Psoas muscle (tissue), 8 donors: Measurements from ENCODE around the gene GAB4. TPM values are rescaled to one million over a fixed set of nuclear protein-coding genes. Genes with fewer than 3 reads are reported as not detected.

Source experiments
- ATAC-seq, 4 donors: fragments of 200-7000 bp; cut with Tn5 transposase; one replicate each; pipeline ENCODE4 v1.9.1; 2020; ENCODE audit warnings: moderate library complexity in 3 of 4, mild to moderate bottlenecking in 2 of 4
- DNase-seq, 2 donors: peaks; one replicate each; pipeline ENCODE4 v3.0.0-alpha.2; 2020
- H3K27ac ChIP-seq: fragments of 200-600 bp; one replicate; pipeline ENCODE4 v1.8.0; 2022
- H3K27me3 ChIP-seq, 3 donors: fragments of 200-600 bp in 1 of 3; one replicate each; pipeline versions ENCODE4 v1.6.1 to v1.8.0; 2013 to 2022; ENCODE audit warnings: low read length in 2 of 3, mild to moderate bottlenecking in 2 of 3, moderate library complexity in 1 of 3; ENCODE audit not compliant: insufficient read depth in 3 of 3
- H3K36me3 ChIP-seq, 2 donors: fragments of 200-600 bp in 1 of 2; one replicate each; pipeline versions ENCODE4 v1.6.1 to v1.8.0; 2013 to 2022; ENCODE audit warnings: low read depth in 1 of 2, mild to moderate bottlenecking in 1 of 2, moderate library complexity in 1 of 2; ENCODE audit not compliant: insufficient read depth in 1 of 2
- H3K4me1 ChIP-seq: fragments of 200-600 bp; one replicate; pipeline ENCODE4 v1.8.0; 2022
- H3K4me3 ChIP-seq: fragments of 200-600 bp; one replicate; pipeline ENCODE4 v1.8.0; 2022; ENCODE audit warnings: mild to moderate bottlenecking
- H3K9me3 ChIP-seq: fragments of 200-600 bp; one replicate; pipeline ENCODE4 v1.8.0; 2022
- WGBS, 3 donors: extraction: QIAGEN DNeasy Blood & Tissue Kit; methylation state at CpG; one replicate each; pipeline versions ENCODE4 v1.1.6 to v1.1.7; 2013; 5-methylcytosine and 5-hydroxymethylcytosine counted together
- intact Hi-C, 2 donors: fragments of 100-400 bp; cut with DNase I; formaldehyde crosslinking; loops; one replicate each; pipeline versions ENCODE4 v1.11.0 to v1.14.2; 2022
- polyA plus RNA-seq, 3 donors: library from polyadenylated mRNA; stranded (reverse); fragments of 200-250 nt; gene quantifications; one replicate each; pipeline ENCODE4 v1.2.3, GENCODE V29; 2013
- total RNA-seq, 4 donors: library from RNA; stranded (reverse); fragmentation: NEBNext Ultra II Directional in 2 of 4; extraction: Animal tissue kit (Norgen Biotek cat#: 25700) in 2 of 4; gene quantifications; one replicate each; pipeline versions ENCODE4 v1.2.1 to v1.2.4, GENCODE V29; 2021 to 2023
- TF ChIP-seq, protein P1 (sequence below): fragments of 200-600 bp; IDR thresholded peaks from one replicate; pipeline ENCODE4 v1.8.0; 2022; ENCODE audit warnings: antibody characterized with exemption
- donor health status: healthy with polysubstance abuse.
- donor health status: DM: no; HTN: no; CAD: no; lungs with moderate emphysema.
- donor health status: Bipolar disorder and iron deficiency.
- donor health status: healthy.
- donor health status: DM: yes; HTN: yes; CAD: no.
- donor health status: DM: no; HTN: no; CAD: no.
- donor health status: DM: no; HTN: no; CAD: no.
- donor health status: DM: yes; HTN: yes; CAD: no.

GAB4 gene
- total and polyA plus RNA-seq, 7 donors = not detected

DNA sequence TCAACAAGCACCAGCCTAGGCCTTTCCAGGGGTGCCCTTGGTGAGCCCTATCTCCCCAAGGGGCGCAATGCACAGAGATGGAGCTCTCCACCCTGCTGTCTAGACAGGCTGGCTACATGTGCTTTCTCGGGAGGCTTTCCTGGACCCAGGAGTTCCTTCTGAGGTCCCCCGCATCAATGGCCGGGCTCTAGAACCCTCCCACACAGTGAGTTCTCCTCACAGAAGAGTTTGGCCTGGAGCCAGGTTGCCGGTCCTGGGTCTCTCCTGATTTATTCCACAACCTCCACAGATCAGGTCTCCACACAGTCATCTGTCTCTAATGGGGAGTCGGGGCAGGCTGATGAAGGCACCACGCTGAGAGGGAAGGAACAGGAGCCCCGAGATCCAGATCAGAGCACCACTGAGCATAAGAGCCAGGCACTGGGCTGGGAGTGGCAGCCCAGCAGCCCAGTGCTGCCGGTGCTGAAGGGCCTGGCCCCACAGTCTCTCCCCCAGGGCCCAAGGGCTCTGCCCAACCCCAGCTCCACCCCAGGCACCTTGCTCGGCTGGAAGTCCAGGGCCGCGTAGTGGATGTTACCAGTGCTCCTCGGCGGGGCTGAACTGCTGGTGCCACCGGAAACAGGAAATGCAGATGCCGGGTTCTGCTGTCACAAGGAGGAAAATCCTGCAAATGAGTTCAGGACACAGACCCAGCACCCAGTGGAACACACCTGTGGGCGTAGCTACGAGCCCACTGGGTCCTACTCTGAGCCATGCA is 44.7 kb downstream of the GAB4 start:
- WGBS, 3 donors = 76 to 77% (median 77%) methylated on average over 18 of the region's 18 CpGs
- Histone ChIP-seq H3K4me1 (no peaks in the 10 kb centered on the region), H3K9me3 (no peaks in the 10 kb centered on the region), H3K36me3 (no peaks in the 10 kb centered on the region), H3K27me3 (peaks cover 0 to 4% (median 0%) of the 10 kb centered on the region in 3 donors), H3K27ac (no peak overlapping the region), H3K4me3 (no peak overlapping the region)
- ATAC-seq = no peak
- TF ChIP-seq, protein P1, sequence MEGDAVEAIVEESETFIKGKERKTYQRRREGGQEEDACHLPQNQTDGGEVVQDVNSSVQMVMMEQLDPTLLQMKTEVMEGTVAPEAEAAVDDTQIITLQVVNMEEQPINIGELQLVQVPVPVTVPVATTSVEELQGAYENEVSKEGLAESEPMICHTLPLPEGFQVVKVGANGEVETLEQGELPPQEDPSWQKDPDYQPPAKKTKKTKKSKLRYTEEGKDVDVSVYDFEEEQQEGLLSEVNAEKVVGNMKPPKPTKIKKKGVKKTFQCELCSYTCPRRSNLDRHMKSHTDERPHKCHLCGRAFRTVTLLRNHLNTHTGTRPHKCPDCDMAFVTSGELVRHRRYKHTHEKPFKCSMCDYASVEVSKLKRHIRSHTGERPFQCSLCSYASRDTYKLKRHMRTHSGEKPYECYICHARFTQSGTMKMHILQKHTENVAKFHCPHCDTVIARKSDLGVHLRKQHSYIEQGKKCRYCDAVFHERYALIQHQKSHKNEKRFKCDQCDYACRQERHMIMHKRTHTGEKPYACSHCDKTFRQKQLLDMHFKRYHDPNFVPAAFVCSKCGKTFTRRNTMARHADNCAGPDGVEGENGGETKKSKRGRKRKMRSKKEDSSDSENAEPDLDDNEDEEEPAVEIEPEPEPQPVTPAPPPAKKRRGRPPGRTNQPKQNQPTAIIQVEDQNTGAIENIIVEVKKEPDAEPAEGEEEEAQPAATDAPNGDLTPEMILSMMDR = no peak
- intact Hi-C loops = no loop called here
- no peak for DNase-seq

- intact Hi-C loops = no loop called here
- TF ChIP-seq, protein P1 = no peak
- H3K4me1 ChIP-seq = no peaks in the 10 kb centered on the region
- H3K4me3 ChIP-seq = no peak overlapping the region
- no peaks in the 10 kb centered on the region for H3K36me3 ChIP-seq
- no peak for ATAC-seq
- no peak for DNase-seq
- no peak overlapping the region for H3K27ac ChIP-seq
- H3K9me3 ChIP-seq = no peaks in the 10 kb centered on the region
- 83 to 89% (median 88%) methylated on average over 7 of the region's 7 CpGs for WGBS, 3 donors
- peaks cover 0 to 4% (median 0%) of the 10 kb centered on the region in 3 donors for H3K27me3 ChIP-seq
Measured at GRCh38 chr22:16962501-16962900, 45.5 kb downstream of the GAB4 start.

GRCh38 chr22:16961477-16962186 is 46.4 kb downstream of the GAB4 start:
- H3K36me3 ChIP-seq = no peaks in the 10 kb centered on the region
- intact Hi-C loops = no loop called here
- no peak for DNase-seq
- H3K27me3 ChIP-seq = no peaks in the 10 kb centered on the region
- H3K9me3 ChIP-seq = no peaks in the 10 kb centered on the region
- no peak overlapping the region for H3K4me3 ChIP-seq
- H3K27ac ChIP-seq = no peak overlapping the region
- WGBS, 3 donors = 69 to 75% (median 72%) methylated on average over 11 to 14 of the region's 14 CpGs
- TF ChIP-seq, protein P1 = no peak
- ATAC-seq = no peak
- H3K4me1 ChIP-seq = no peaks in the 10 kb centered on the region

DNA sequence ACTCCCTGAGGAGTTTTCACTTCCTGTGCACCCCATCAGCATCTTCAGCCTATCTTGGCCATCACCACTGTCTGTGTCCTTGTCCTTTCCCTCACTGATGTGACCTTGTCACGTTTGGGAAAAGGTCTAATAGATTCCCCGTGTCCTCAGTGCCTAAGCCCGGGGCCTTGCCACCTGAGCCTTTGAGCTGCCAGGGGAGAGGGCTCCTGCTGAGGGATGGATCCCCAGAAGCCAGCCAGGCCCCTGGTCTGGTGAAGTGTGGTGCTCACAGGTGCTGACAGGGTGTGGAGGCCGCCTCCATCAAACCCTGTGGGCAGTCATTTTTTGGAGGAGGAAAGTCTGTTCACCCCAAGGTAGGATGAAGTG is 47.2 kb downstream of the GAB4 start:
- no peak for DNase-seq
- Histone ChIP-seq H3K27ac (no peak overlapping the region), H3K4me3 (no peak overlapping the region), H3K4me1 (no peaks in the 10 kb centered on the region), H3K27me3 (no peaks in the 10 kb centered on the region), H3K9me3 (no peaks in the 10 kb centered on the region), H3K36me3 (no peaks in the 10 kb centered on the region)
- intact Hi-C loops = no loop called here
- TF ChIP-seq, protein P1 = no peak
- WGBS, 3 donors = 66 to 80% (median 72%) methylated on average over 4 of the region's 4 CpGs
- ATAC-seq = no peak
